Esophagus squamous epithelium (tissue), 5 donors: Measurements from ENCODE around the gene TBC1D2. TPM values are rescaled to one million over a fixed set of nuclear protein-coding genes. Genes with fewer than 3 reads are reported as not detected.
A peak's percentile ranks its signal among the peaks of the same experiment; 100 is the strongest.

Source experiments
- DNase-seq: peaks from one replicate; lab custom pipeline; 2025; lab: John Stamatoyannopoulos, UW
- H3K27ac ChIP-seq, 4 donors: fragments of 200-600 bp; sonication (generic); one replicate each; pipeline ENCODE4 v1.5.1; 2016 to 2019; ENCODE audit warnings: mild to moderate bottlenecking in 1 of 4
- H3K27me3 ChIP-seq, 4 donors: fragments of 200-600 bp; sonication (generic); 1 replicate in 3 of 4; 2 replicates in 1 of 4; pipeline versions ENCODE4 v1.5.1 to v1.6.0; 2017 to 2021; ENCODE audit warnings: antibody characterized with exemption in 1 of 4
- H3K36me3 ChIP-seq, 3 donors: fragments of 200-600 bp; sonication (generic); one replicate each; pipeline ENCODE4 v1.5.1; 2016 to 2019
- H3K4me1 ChIP-seq, 3 donors: fragments of 200-600 bp; sonication (generic); one replicate each; pipeline ENCODE4 v1.5.1; 2017 to 2019
- H3K4me3 ChIP-seq, 4 donors: fragments of 200-600 bp; sonication (generic); 1 replicate in 3 of 4; 2 replicates in 1 of 4; pipeline ENCODE4 v1.5.1; 2016 to 2019; ENCODE audit warnings: mild to moderate bottlenecking in 2 of 4, moderate library complexity in 1 of 4
- H3K9me3 ChIP-seq, 3 donors: fragments of 200-600 bp; sonication (generic); one replicate each; pipeline ENCODE4 v1.5.1; 2016 to 2019
- POLR2A ChIP-seq, 4 donors: fragments of 450-650 bp; IDR thresholded peaks; one replicate each; pipeline ENCODE4 v1.6.1; 2017; ENCODE audit warnings: antibody characterized with exemption in 4 of 4, mild to moderate bottlenecking in 4 of 4, moderate library complexity in 3 of 4
- WGBS, 2 donors: methylation state at CpG; one replicate each; pipeline ENCODE4 v1.1.5; 2018; 5-methylcytosine and 5-hydroxymethylcytosine counted together
- intact Hi-C: fragments of 100-400 bp; cut with DNase I; formaldehyde crosslinking; loops from one replicate; pipeline ENCODE4 v1.15.0; 2022
- total RNA-seq, 4 donors: library from RNA; depleted of rRNA; stranded (reverse); fragments of >200 nt; gene quantifications; one replicate each; pipeline ENCODE4 v1.1.0, GENCODE V29; 2016
- TF ChIP-seq, protein P1 (sequence below), 6 experiments: fragments of 450-650 bp in 4 of 6; fragments of 200-600 bp in 2 of 6; sonication (generic) in 2 of 6; IDR thresholded peaks; one replicate each; pipeline ENCODE4 v1.5.1; 2016 to 2019; ENCODE audit warnings: antibody characterized with exemption in 6 of 6, mild to moderate bottlenecking in 4 of 6, moderate library complexity in 4 of 6
- donor health status: DM: yes; HTN: yes; CAD: no.

The TBC1D2 gene
- total RNA-seq, 4 donors from 2014 or later, result 39.3 to 52.9 (median 49.0) TPM

DNA sequence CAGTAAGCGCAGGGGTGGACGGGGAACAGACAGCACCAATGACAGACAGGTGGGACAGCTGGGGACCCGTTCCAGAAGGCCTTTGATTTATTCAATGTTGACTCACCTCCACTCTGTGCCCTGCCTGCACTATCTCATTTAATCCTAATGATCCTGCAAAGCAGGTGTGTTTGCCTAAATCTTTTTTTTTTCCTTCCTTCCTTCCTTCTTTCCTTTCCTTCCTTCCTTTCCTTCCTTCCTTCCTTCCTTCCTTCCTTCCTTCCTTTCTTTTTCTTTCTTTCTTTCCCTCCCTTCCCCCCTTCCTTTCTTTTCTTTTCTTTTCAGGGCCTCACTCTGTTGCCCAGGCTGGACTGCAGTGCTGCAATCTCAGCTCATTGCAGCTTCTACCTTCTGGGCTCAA, 45.9 kb downstream of the TBC1D2 start:
- H3K27me3 ChIP-seq, result no peaks in the 10 kb centered on the region
- H3K4me1 ChIP-seq, result peaks cover 3 to 54% (median 9%) of the 10 kb centered on the region in 3 donors
- H3K9me3 ChIP-seq, result no peaks in the 10 kb centered on the region
- peaks cover 10 to 80% (median 40%) of the 10 kb centered on the region in 3 donors for H3K36me3 ChIP-seq
- no peak for TF ChIP-seq POLR2A (IDR thresholded peaks at IDR 0.05)
- TF ChIP-seq, protein P1, sequence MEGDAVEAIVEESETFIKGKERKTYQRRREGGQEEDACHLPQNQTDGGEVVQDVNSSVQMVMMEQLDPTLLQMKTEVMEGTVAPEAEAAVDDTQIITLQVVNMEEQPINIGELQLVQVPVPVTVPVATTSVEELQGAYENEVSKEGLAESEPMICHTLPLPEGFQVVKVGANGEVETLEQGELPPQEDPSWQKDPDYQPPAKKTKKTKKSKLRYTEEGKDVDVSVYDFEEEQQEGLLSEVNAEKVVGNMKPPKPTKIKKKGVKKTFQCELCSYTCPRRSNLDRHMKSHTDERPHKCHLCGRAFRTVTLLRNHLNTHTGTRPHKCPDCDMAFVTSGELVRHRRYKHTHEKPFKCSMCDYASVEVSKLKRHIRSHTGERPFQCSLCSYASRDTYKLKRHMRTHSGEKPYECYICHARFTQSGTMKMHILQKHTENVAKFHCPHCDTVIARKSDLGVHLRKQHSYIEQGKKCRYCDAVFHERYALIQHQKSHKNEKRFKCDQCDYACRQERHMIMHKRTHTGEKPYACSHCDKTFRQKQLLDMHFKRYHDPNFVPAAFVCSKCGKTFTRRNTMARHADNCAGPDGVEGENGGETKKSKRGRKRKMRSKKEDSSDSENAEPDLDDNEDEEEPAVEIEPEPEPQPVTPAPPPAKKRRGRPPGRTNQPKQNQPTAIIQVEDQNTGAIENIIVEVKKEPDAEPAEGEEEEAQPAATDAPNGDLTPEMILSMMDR (IDR thresholded peaks at IDR 0.05), result no peak
- intact Hi-C loops, result loop anchor here (5.0 kb wide), 1 partner anchor 53 kb away; no protein-coding TSS in a partner anchor
- H3K4me3 ChIP-seq, result no peak overlapping the region
- WGBS, 2 donors, result 62 to 63% methylated on average over 3 of the region's 3 CpGs
- H3K27ac ChIP-seq, result no peak overlapping the region
- no peak for DNase-seq

DNA sequence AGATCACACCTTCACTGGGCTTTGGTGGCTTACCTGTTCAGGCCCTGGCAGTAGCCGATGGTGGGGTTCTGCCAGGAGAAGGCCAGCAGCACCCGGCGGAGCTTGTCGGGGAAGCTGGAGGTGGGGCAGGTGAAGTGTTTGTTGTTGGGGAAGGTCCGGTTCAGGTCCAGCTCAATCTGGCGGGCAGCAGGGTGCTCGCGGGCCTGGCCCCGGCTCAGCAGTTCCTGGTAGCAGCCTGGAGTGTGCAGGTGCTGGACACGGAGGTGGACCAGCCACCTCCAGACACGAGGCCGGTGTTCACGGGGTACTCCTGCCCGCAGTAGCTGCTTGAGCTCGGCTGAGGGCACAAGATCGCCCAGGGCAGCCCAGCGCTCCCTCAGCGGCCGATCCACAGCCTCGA, 46.8 kb downstream of the TBC1D2 start:
- H3K9me3 ChIP-seq, result no peaks in the 10 kb centered on the region
- no peak for DNase-seq
- no peaks in the 10 kb centered on the region for H3K27me3 ChIP-seq
- H3K4me3 ChIP-seq, result no peak overlapping the region
- peaks cover 3 to 53% (median 9%) of the 10 kb centered on the region in 3 donors for H3K4me1 ChIP-seq
- H3K27ac ChIP-seq, result no peak overlapping the region
- no peak for TF ChIP-seq POLR2A (IDR thresholded peaks at IDR 0.05)
- TF ChIP-seq, protein P1 (IDR thresholded peaks at IDR 0.05), result no peak
- H3K36me3 ChIP-seq, result peaks cover 10 to 83% (median 36%) of the 10 kb centered on the region in 3 donors
- intact Hi-C loops, result loop anchor here (5.0 kb wide), 1 partner anchor 54 kb away; no protein-coding TSS in a partner anchor
- WGBS, 2 donors, result 97% methylated on average over 11 of the region's 20 CpGs; no CpG with 5 or more reads in 1 of the 2 donors

DNA sequence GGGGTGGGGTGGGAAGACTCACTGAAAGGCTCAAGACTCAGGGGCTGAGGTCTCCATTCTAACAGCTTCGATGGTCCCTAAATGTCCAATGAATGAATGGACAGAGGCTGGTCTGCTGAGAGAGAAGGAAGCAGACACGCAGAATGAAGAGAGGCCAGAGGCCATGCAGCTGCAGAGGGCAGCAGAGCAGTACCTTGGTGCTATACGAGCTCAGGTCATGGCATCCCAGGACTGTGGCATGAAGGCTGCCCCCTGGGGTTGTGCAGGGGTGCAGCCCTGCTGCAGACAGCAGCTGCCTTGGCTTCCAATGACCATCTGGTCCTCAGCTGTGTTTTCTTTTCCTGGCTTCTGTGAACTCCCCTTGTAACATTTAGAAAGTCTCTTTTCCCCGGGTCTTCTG, 47.8 kb downstream of the TBC1D2 start:
- Histone ChIP-seq H3K27ac (peak overlapping the region in 2 of 4 donors; percentile 26 to 41), H3K9me3 (no peaks in the 10 kb centered on the region), H3K27me3 (no peaks in the 10 kb centered on the region), H3K4me3 (no peak overlapping the region), H3K36me3 (peaks cover 10 to 83% (median 32%) of the 10 kb centered on the region in 3 donors), H3K4me1 (peaks cover 3 to 53% (median 9%) of the 10 kb centered on the region in 3 donors)
- no peak for DNase-seq
- 37 to 63% methylated on average over 3 of the region's 4 CpGs for whole genome bisulfite sequencing, 2 donors
- TF ChIP-seq, protein P1 (IDR thresholded peaks at IDR 0.05), result no peak
- TF ChIP-seq POLR2A (IDR thresholded peaks at IDR 0.05), result no peak
- intact Hi-C loops, result loop anchor here (5.0 kb wide), 1 partner anchor 55 kb away; no protein-coding TSS in a partner anchor

DNA sequence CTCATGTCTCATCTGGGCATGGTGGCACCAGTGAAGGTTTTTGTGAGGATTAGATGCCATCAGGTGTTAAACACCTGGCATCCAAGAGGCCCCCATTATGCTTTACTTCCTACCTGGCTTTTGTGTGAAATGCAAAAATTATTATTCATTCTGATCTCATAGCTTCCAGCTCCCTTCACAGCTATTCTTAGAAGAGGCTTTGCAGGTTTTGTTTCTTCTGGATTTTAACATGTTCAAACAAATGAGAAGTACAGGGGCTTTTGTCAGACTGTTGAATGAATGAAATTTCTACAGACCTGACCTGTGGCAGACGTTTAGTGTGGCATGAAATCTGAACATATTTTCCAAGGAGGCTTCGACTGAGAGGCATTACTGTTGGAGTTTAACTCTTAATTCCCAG, 48.7 kb downstream of the TBC1D2 start:
- peaks cover 10 to 83% (median 26%) of the 10 kb centered on the region in 3 donors for H3K36me3 ChIP-seq
- H3K27ac ChIP-seq, result peak overlapping the region; percentile 21 to 67 (median 41)
- no peak overlapping the region for H3K4me3 ChIP-seq
- 19 to 28% methylated on average over 2 of the region's 2 CpGs for WGBS, 2 donors
- H3K27me3 ChIP-seq, result no peaks in the 10 kb centered on the region
- intact Hi-C loops, result loop anchor here (5.0 kb wide), 1 partner anchor 56 kb away; no protein-coding TSS in a partner anchor
- H3K4me1 ChIP-seq, result peaks cover 3 to 52% (median 9%) of the 10 kb centered on the region in 3 donors
- no peaks in the 10 kb centered on the region for H3K9me3 ChIP-seq
- TF ChIP-seq, protein P1 (IDR thresholded peaks at IDR 0.05), result no peak
- TF ChIP-seq POLR2A (IDR thresholded peaks at IDR 0.05), result no peak
- no peak for DNase-seq

DNA sequence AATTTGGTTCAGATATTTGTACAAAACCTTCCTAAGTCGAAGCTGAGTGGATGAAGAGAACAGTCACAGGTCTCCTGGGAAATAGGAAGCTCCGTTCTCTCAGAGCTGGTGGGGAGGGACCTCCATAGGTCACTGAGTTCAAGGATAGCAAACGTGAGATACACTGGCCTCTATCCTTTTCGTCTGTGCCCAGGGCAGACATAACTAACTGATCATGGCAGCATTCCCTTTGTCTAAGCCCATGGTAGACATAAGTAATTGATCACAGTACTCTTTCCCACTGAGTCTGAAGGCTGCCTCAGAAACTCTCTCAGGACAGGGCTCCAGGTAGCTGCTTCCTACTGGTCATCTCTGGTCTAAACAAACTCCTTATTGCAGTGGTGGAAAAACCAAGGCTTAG, 50.8 kb downstream of the TBC1D2 start:
- peaks cover 10 to 85% (median 24%) of the 10 kb centered on the region in 3 donors for H3K36me3 ChIP-seq
- intact Hi-C loops, result loop anchor here (5.0 kb wide), 1 partner anchor 58 kb away; no protein-coding TSS in a partner anchor

More for the DNA sequence above, 50.8 kb downstream of the TBC1D2 start:
- H3K9me3 ChIP-seq, result no peaks in the 10 kb centered on the region
- H3K27me3 ChIP-seq, result no peaks in the 10 kb centered on the region
- no peak for DNase-seq
- TF ChIP-seq POLR2A (IDR thresholded peaks at IDR 0.05), result no peak
- TF ChIP-seq, protein P1 (IDR thresholded peaks at IDR 0.05), result no peak
- WGBS, 2 donors, result 52 to 64% methylated on average over 4 of the region's 4 CpGs
- H3K27ac ChIP-seq, result no peak overlapping the region
- peaks cover 0 to 32% (median 9%) of the 10 kb centered on the region in 3 donors for H3K4me1 ChIP-seq
- H3K4me3 ChIP-seq, result no peak overlapping the region
